ENCODE data around the gene UMAD1. TPM values are rescaled to one million over a fixed set of nuclear protein-coding genes. Genes with fewer than 3 reads are reported as not detected.

UMAD1 gene
- total RNA-seq, 1 donor: 13.8 TPM

DNA sequence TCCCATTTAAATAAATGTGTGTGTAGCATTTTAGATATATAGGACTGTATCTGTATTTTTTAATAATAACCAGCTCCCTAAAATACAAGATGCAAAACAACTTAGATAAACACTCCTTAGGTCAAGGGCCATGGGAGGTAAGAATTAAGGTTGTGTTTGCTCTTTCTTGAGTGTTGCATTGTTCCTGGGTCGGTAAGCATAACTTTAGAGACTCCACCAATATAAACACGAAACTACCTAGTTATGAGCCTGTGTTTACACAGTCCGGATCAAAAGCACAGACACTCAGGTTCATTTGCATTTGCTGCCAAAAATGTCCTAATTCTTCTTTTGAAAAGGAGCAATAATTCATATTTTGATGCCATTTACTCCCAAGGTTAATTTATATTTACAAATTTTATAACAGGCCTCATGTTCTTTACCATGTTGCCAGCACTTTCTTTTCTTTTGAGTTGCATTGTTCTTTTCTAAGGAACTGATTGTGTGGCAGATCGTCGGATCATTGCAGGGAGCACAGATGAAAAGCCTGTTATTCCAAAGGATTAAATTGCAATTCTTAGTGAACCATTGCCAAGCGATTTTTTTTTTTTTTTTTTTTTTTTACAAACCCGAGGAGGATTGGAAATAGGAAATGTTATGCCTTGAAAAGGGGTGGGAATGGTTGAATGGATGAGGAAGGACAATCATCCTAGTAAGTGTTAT, 282.3 kb downstream of the UMAD1 start:
- TF ChIP-seq, protein P1, sequence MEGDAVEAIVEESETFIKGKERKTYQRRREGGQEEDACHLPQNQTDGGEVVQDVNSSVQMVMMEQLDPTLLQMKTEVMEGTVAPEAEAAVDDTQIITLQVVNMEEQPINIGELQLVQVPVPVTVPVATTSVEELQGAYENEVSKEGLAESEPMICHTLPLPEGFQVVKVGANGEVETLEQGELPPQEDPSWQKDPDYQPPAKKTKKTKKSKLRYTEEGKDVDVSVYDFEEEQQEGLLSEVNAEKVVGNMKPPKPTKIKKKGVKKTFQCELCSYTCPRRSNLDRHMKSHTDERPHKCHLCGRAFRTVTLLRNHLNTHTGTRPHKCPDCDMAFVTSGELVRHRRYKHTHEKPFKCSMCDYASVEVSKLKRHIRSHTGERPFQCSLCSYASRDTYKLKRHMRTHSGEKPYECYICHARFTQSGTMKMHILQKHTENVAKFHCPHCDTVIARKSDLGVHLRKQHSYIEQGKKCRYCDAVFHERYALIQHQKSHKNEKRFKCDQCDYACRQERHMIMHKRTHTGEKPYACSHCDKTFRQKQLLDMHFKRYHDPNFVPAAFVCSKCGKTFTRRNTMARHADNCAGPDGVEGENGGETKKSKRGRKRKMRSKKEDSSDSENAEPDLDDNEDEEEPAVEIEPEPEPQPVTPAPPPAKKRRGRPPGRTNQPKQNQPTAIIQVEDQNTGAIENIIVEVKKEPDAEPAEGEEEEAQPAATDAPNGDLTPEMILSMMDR (IDR thresholded peaks at IDR 0.05; ENCODE audit: insufficient read depth, low read depth, low read length): no peak
- no peak for DNase-seq (ENCODE audit: low read depth)
- H3K4me3 ChIP-seq (ENCODE audit: low read depth, low read length): no peak overlapping the region

DNA sequence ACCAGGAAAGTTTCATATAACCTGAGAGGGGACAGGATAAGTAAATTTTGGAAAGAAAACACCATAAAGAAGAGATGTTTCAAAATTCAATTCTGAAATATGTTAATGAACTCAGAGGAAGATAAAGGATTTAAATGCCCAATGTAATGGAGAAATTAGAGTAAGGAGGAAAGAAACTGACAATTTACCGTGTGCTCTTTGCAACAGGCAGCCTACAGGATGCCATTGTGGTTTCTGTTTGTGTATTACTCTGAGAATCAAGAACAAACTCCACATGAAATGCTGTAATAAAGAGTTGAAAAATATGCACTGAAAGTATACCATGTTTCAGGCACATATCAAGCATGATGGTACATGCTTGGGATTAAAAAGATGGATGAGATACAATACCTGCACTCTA, 283.3 kb downstream of the UMAD1 start:
- DNase-seq (ENCODE audit: low read depth): no peak
- TF ChIP-seq, protein P1 (IDR thresholded peaks at IDR 0.05; ENCODE audit: insufficient read depth, low read depth, low read length): no peak
- H3K4me3 ChIP-seq (ENCODE audit: low read depth, low read length): no peak overlapping the region

DNA sequence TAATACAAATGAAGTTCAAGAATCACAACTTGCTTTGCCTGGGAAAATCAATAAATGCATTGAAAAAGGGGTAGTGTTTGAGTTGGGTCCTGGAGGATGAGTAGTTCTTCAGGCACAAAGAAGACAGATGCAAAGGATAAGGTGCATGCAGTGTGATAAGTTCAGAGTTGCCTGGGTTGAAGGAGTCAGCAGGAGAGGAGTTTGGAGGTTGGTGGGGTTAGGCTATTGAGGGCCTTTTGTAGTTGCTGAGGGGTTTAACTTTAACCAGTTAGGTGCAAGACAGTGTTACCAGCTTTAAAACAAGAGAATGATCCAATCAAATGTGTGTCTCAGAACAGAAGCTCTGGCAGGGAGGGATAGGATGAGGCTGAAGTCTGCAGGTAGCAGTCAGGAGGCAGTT, 283.8 kb downstream of the UMAD1 start:
- H3K4me3 ChIP-seq (ENCODE audit: low read depth, low read length): no peak overlapping the region
- DNase-seq (ENCODE audit: low read depth): no peak
- TF ChIP-seq, protein P1 (IDR thresholded peaks at IDR 0.05; ENCODE audit: insufficient read depth, low read depth, low read length): no peak

Small RNA genes within 50 kb of the gene (small RNA-seq; reads per million reads assigned to genes)
- not detected for gene RNU6-534P

Other genes with a start within 250 kb of the UMAD1 start
- gene COL28A1, start 104.9 kb upstream of the UMAD1 start, total RNA-seq: under 0.01 TPM in 2 replicates
- gene MIOS, start 73.9 kb upstream of the UMAD1 start, total RNA-seq: 28.7 and 44.9 TPM in 2 replicates
- gene RPA3, start 77.9 kb downstream of the UMAD1 start, total RNA-seq: 24.6 and 25.8 TPM in 2 replicates